Sigmoid colon (tissue), 7 donors: Measurements from ENCODE around the gene VPS25. TPM values are rescaled to one million over a fixed set of nuclear protein-coding genes. Genes with fewer than 3 reads are reported as not detected.

Experiments
- DNase-seq: peaks from one replicate; pipeline ENCODE4 v3.0.0-alpha.2; 2019
- H3K27ac ChIP-seq, 4 donors: fragments of 200-600 bp; sonication (generic); one replicate each; pipeline ENCODE4 v1.5.1; 2016 to 2019; ENCODE audit warnings: mild to moderate bottlenecking in 1 of 4
- H3K27me3 ChIP-seq, 3 donors: fragments of 200-600 bp; sonication (generic); one replicate each; pipeline ENCODE4 v1.5.1; 2019; ENCODE audit warnings: mild to moderate bottlenecking in 1 of 3
- H3K36me3 ChIP-seq, 4 donors: fragments of 200-600 bp; sonication (generic); one replicate each; pipeline ENCODE4 v1.5.1; 2016 to 2019
- H3K4me1 ChIP-seq, 4 donors: fragments of 200-600 bp; sonication (generic); one replicate each; pipeline ENCODE4 v1.5.1; 2017 to 2019
- H3K4me3 ChIP-seq, 4 donors: fragments of 200-600 bp; sonication (generic); one replicate each; pipeline ENCODE4 v1.5.1; 2017 to 2019; ENCODE audit warnings: mild to moderate bottlenecking in 2 of 4, moderate library complexity in 1 of 4
- H3K9me3 ChIP-seq, 4 donors: fragments of 200-600 bp in 3 of 4; sonication (generic) in 3 of 4; one replicate each; pipeline versions ENCODE4 v1.5.1 to v1.6.1; 2013 to 2019
- CTCF ChIP-seq, 4 experiments: fragments of 450-650 bp in 3 of 4; fragments of 200-600 bp in 1 of 4; IDR thresholded peaks; one replicate each; pipeline ENCODE4 v1.5.1; 2016 to 2019; ENCODE audit warnings: antibody characterized with exemption in 4 of 4, mild to moderate bottlenecking in 3 of 4, moderate library complexity in 2 of 4
- EP300 ChIP-seq, 4 donors: sonication (generic); formaldehyde crosslinking; IDR thresholded peaks; one replicate each; pipeline ENCODE4 v1.6.1; 2017; ENCODE audit warnings: antibody characterized with exemption in 4 of 4
- POLR2A ChIP-seq, 2 donors: fragments of 450-650 bp; IDR thresholded peaks; one replicate each; pipeline ENCODE4 v1.6.1; 2016; ENCODE audit warnings: antibody characterized with exemption in 2 of 2, mild to moderate bottlenecking in 2 of 2, moderate library complexity in 2 of 2
- POLR2AphosphoS5 ChIP-seq, 4 donors: sonication (generic); formaldehyde crosslinking; IDR thresholded peaks; one replicate each; pipeline ENCODE4 v1.6.1; 2017; ENCODE audit warnings: antibody characterized with exemption in 4 of 4
- WGBS, 2 donors: extraction: QIAGEN DNeasy Blood & Tissue Kit; methylation state at CpG; one replicate each; pipeline ENCODE4 v1.1.7; 2013; 5-methylcytosine and 5-hydroxymethylcytosine counted together
- intact Hi-C: fragments of 100-400 bp; cut with DNase I; formaldehyde crosslinking; loops from one replicate; pipeline ENCODE4 v1.15.1; 2023
- polyA plus RNA-seq, 3 donors: library from polyadenylated mRNA; stranded (reverse); fragments of 200-250 nt; gene quantifications; one replicate each; pipeline ENCODE4 v1.2.3, GENCODE V29; 2013
- total RNA-seq, 4 donors: library from RNA; depleted of rRNA; stranded (reverse); fragments of >200 nt; gene quantifications; one replicate each; pipeline ENCODE4 v1.1.0, GENCODE V29; 2016
- donor health status: healthy with polysubstance abuse.
- donor health status: Bipolar disorder and iron deficiency.
- donor health status: healthy.

Gene VPS25
- total and polyA plus RNA-seq, 7 donors = 27.1 to 135 (median 40.3) TPM

GRCh38 chr17:42743595-42744282 is 29.5 kb upstream of the VPS25 start:
- TF ChIP-seq POLR2A (IDR thresholded peaks at IDR 0.05) (no peak), CTCF (IDR thresholded peaks at IDR 0.05) (no peak), EP300 (IDR thresholded peaks at IDR 0.05) (no peak), POLR2AphosphoS5 (IDR thresholded peaks at IDR 0.05) (no peak)
- H3K27me3 ChIP-seq = no peaks in the 10 kb centered on the region
- no peak for DNase-seq
- peaks cover 0 to 20% (median 16%) of the 10 kb centered on the region in 4 donors for H3K4me1 ChIP-seq
- H3K36me3 ChIP-seq = peaks cover 0 to 7% (median 0%) of the 10 kb centered on the region in 4 donors
- H3K27ac ChIP-seq = peak overlapping the region; percentile 90 to 94 (median 92)
- intact Hi-C loops = no loop called here
- H3K4me3 ChIP-seq = peak overlapping the region; percentile 74 to 80 (median 78)
- no peaks in the 10 kb centered on the region for H3K9me3 ChIP-seq
- 59 to 71% methylated on average over 10 of the region's 10 CpGs for WGBS, 2 donors

GRCh38 chr17:42744283-42744805 is 28.9 kb upstream of the VPS25 start:
- Histone ChIP-seq H3K4me3 (peak overlapping the region; percentile 74 to 80 (median 78)), H3K4me1 (peaks cover 0 to 20% (median 16%) of the 10 kb centered on the region in 4 donors), H3K36me3 (peaks cover 0 to 7% (median 0%) of the 10 kb centered on the region in 4 donors), H3K27ac (peak overlapping the region; percentile 90 to 94 (median 92)), H3K27me3 (no peaks in the 10 kb centered on the region), H3K9me3 (no peaks in the 10 kb centered on the region)
- TF ChIP-seq POLR2AphosphoS5 (IDR thresholded peaks at IDR 0.05) (peak in 1 of 4 donors; percentile 5), POLR2A (IDR thresholded peaks at IDR 0.05) (no peak)
- DNase-seq = peak; percentile 91
- 1% methylated on average over 32 of the region's 32 CpGs for WGBS, 2 donors
- intact Hi-C loops = no loop called here

- Histone ChIP-seq H3K27ac (peak within 1 kb of the TSS; percentile 90 to 94 (median 92)), H3K4me3 (peak within 1 kb of the TSS; percentile 74 to 80 (median 78)), H3K36me3 (peaks cover 0 to 7% (median 0%) of the 10 kb centered on the region in 4 donors), H3K4me1 (peaks cover 0 to 20% (median 16%) of the 10 kb centered on the region in 4 donors), H3K9me3 (no peaks in the 10 kb centered on the region), H3K27me3 (no peaks in the 10 kb centered on the region)
- peak; percentile 95 for DNase-seq
- intact Hi-C loops = no loop called here
- peak; percentile 51 to 69 for TF ChIP-seq POLR2A (IDR thresholded peaks at IDR 0.05)
- peak in 2 of 4 experiments; percentile 14 to 26 for TF ChIP-seq CTCF (IDR thresholded peaks at IDR 0.05)
- TF ChIP-seq EP300 (IDR thresholded peaks at IDR 0.05) = no peak
- peak; percentile 70 to 89 (median 87) for TF ChIP-seq POLR2AphosphoS5 (IDR thresholded peaks at IDR 0.05)
- WGBS, 2 donors = 6 to 7% methylated on average over 50 of the region's 50 CpGs
Measured at GRCh38 chr17:42744806-42745617, 28.2 kb upstream of the VPS25 start, which contains the start of gene EZH1. TSS of gene EZH1 (minus strand) at chr17:42745040. CDS start at chr17:42728941, 16,099 bp downstream.

GRCh38 chr17:42748202-42748907 is 24.9 kb upstream of the VPS25 start:
- Histone ChIP-seq H3K36me3 (no peaks in the 10 kb centered on the region), H3K27me3 (no peaks in the 10 kb centered on the region), H3K4me1 (peaks cover 0 to 21% (median 16%) of the 10 kb centered on the region in 4 donors), H3K27ac (peak overlapping the region; percentile 0 to 72 (median 31)), H3K9me3 (no peaks in the 10 kb centered on the region), H3K4me3 (no peak overlapping the region)
- TF ChIP-seq EP300 (IDR thresholded peaks at IDR 0.05) (no peak), POLR2AphosphoS5 (IDR thresholded peaks at IDR 0.05) (no peak), POLR2A (IDR thresholded peaks at IDR 0.05) (no peak)
- peak; percentile 82 for DNase-seq
- intact Hi-C loops = no loop called here
- 74 to 80% methylated on average over 7 of the region's 7 CpGs for WGBS, 2 donors
